CD4-positive, alpha-beta memory T cell (primary cell): ENCODE results near the gene SSC5D. TPM values are rescaled to one million over a fixed set of nuclear protein-coding genes. Genes with fewer than 3 reads are reported as not detected.

Source experiments
- CTCF ChIA-PET: fragments of 350-600 bp; sonication (Branson Sonifier 250); formaldehyde crosslinking; loops from one replicate; lab custom pipeline; 2021; ENCODE audit warnings: inconsistent platforms; ENCODE audit not compliant: partially characterized antibody; lab: Charles Lee
- POLR2A ChIA-PET: fragments of 350-600 bp; sonication (Branson Sonifier 250); formaldehyde crosslinking; loops from one replicate; lab custom pipeline; 2021; ENCODE audit not compliant: partially characterized antibody; lab: Charles Lee
- DNase-seq, 5 donors: peaks; one replicate each; pipeline versions ENCODE4 v3.0.0 to v3.0.0-alpha.2; 2020 to 2022; ENCODE audit warnings: mixed read lengths in 1 of 5
- H3K27ac ChIP-seq: one replicate; pipeline ENCODE4 v1.7.0; 2013; ENCODE audit warnings: low read depth, low read length
- H3K27me3 ChIP-seq: 2 replicates; pipeline ENCODE4 v1.7.0; 2013; ENCODE audit warnings: mild to moderate bottlenecking, low read length, moderate library complexity; ENCODE audit not compliant: insufficient read depth
- H3K36me3 ChIP-seq: 2 replicates; pipeline ENCODE4 v1.7.0; 2013; ENCODE audit warnings: mild to moderate bottlenecking, low read length, moderate library complexity; ENCODE audit not compliant: insufficient read depth
- H3K4me1 ChIP-seq: 2 replicates; pipeline ENCODE4 v1.7.0; 2013; ENCODE audit warnings: mild to moderate bottlenecking, low read length, moderate library complexity; ENCODE audit not compliant: insufficient read depth
- H3K4me3 ChIP-seq, 2 donors: one replicate each; pipeline ENCODE4 v1.7.0; 2013; ENCODE audit warnings: low read length in 2 of 2, mild to moderate bottlenecking in 1 of 2
- H3K9me3 ChIP-seq, 2 donors: one replicate each; pipeline ENCODE4 v1.7.0; 2013; ENCODE audit warnings: low read length in 2 of 2, control low read depth in 1 of 2; ENCODE audit not compliant: control insufficient read depth in 1 of 2
- H3K27ac Mint-ChIP-seq, 7 donors: one replicate each; pipeline ENCODE4 v1.8.0; 2020 to 2021; ENCODE audit warnings: mixed read lengths in 7 of 7, mild to moderate bottlenecking in 6 of 7, inconsistent platforms in 3 of 7, moderate library complexity in 3 of 7
- H3K27me3 Mint-ChIP-seq, 2 donors: one replicate each; pipeline ENCODE4 v1.8.0; 2020 to 2021; ENCODE audit warnings: mixed read lengths in 2 of 2
- H3K36me3 Mint-ChIP-seq, 2 donors: one replicate each; pipeline ENCODE4 v1.8.0; 2020 to 2021; ENCODE audit warnings: mixed read lengths in 2 of 2, inconsistent platforms in 1 of 2, mild to moderate bottlenecking in 1 of 2
- H3K4me1 Mint-ChIP-seq, 4 donors: one replicate each; pipeline ENCODE4 v1.8.0; 2020 to 2021; ENCODE audit warnings: mixed read lengths in 4 of 4, mild to moderate bottlenecking in 1 of 4
- H3K4me3 Mint-ChIP-seq, 8 donors: one replicate each; pipeline ENCODE4 v1.8.0; 2020 to 2021; ENCODE audit warnings: mixed read lengths in 8 of 8, mild to moderate bottlenecking in 7 of 8, moderate library complexity in 6 of 8, inconsistent platforms in 3 of 8
- H3K9me3 Mint-ChIP-seq, 8 donors: one replicate each; pipeline ENCODE4 v1.8.0; 2020 to 2021; ENCODE audit warnings: mixed read lengths in 8 of 8, mild to moderate bottlenecking in 5 of 8, inconsistent platforms in 3 of 8, moderate library complexity in 1 of 8
- intact Hi-C: fragments of 100-400 bp; cut with micrococcal nuclease; formaldehyde crosslinking; loops from one replicate; pipeline ENCODE4 v1.15.1; 2023
- polyA plus RNA-seq, 2 donors: library from polyadenylated mRNA; unstranded; fragments of 300-500 nt; fragmentation: Illumina TruSeq; gene quantifications; one replicate each; pipeline ENCODE4 v1.2.3, GENCODE V29; 2021
- total RNA-seq, 2 experiments: library from RNA; stranded (reverse); gene quantifications; one replicate each; pipeline ENCODE4 v1.2.3, GENCODE V29; 2021

SSC5D gene
- total and polyA plus RNA-seq, 4 experiments from 2014 or later = 0.20 to 0.36 TPM; not detected in 2

GRCh38 chr19:55465460-55466240 lies 22.6 kb upstream of the SSC5D start:
- no peak overlapping the region for H3K4me3 Mint-ChIP-seq
- Histone ChIP-seq H3K4me1 (peaks cover 12% of the 10 kb centered on the region), H3K36me3 (no peaks in the 10 kb centered on the region), H3K9me3 (no peaks in the 10 kb centered on the region), H3K4me3 (no peak overlapping the region), H3K27ac (no peak overlapping the region), H3K27me3 (no peaks in the 10 kb centered on the region)
- H3K27ac Mint-ChIP-seq = peak overlapping the region in 1 of 7 donors; percentile 8
- H3K4me1 Mint-ChIP-seq = peaks cover 10 to 22% (median 16%) of the 10 kb centered on the region in 4 donors
- POLR2A ChIA-PET = no interaction called here
- CTCF ChIA-PET = interaction anchor here (1.2 to 4.3 kb wide), 3 partner anchors 9 to 166 kb away, joined by 3 to 69 read pairs (median 42); no protein-coding TSS in a partner anchor
- no peak for DNase-seq
- intact Hi-C loops = no loop called here
- H3K36me3 Mint-ChIP-seq = peaks cover 0 to 2% of the 10 kb centered on the region in 2 donors
- H3K9me3 Mint-ChIP-seq = peaks cover 0 to 2% (median 0%) of the 10 kb centered on the region in 8 donors
- no peaks in the 10 kb centered on the region for H3K27me3 Mint-ChIP-seq

GRCh38 chr19:55466241-55466614 lies 22.0 kb upstream of the SSC5D start:
- POLR2A ChIA-PET = interaction anchor here (2.1 kb wide), 1 partner anchor 11 kb away, joined by 13 read pairs; the partner anchor contains the start of gene ZNF628
- Histone ChIP-seq H3K27ac (no peak overlapping the region), H3K9me3 (no peaks in the 10 kb centered on the region), H3K4me1 (peaks cover 6% of the 10 kb centered on the region), H3K4me3 (no peak overlapping the region), H3K36me3 (no peaks in the 10 kb centered on the region), H3K27me3 (no peaks in the 10 kb centered on the region)
- Mint-ChIP-seq H3K27me3 (no peaks in the 10 kb centered on the region), H3K4me3 (no peak overlapping the region), H3K4me1 (peaks cover 8 to 18% (median 12%) of the 10 kb centered on the region in 4 donors), H3K36me3 (peaks cover 0 to 2% of the 10 kb centered on the region in 2 donors), H3K27ac (peak overlapping the region in 4 of 7 donors; percentile 8 to 62 (median 24)), H3K9me3 (peaks cover 0 to 2% (median 0%) of the 10 kb centered on the region in 8 donors)
- DNase-seq = no peak
- intact Hi-C loops = no loop called here
- CTCF ChIA-PET = interaction anchor here (1.2 to 4.3 kb wide), 10 partner anchors 8 to 325 kb away, joined by 3 to 69 read pairs (median 10); partner anchors contain the start of genes ZNF628 and ZNF784

GRCh38 chr19:55467236-55468053 lies 20.8 kb upstream of the SSC5D start:
- intact Hi-C loops = loop anchor here (1.0 to 2.0 kb wide), 2 partner anchors 36 to 163 kb away; no protein-coding TSS in a partner anchor
- Mint-ChIP-seq H3K36me3 (no peaks in the 10 kb centered on the region), H3K27me3 (no peaks in the 10 kb centered on the region), H3K4me1 (peaks cover 2 to 7% (median 4%) of the 10 kb centered on the region in 4 donors), H3K4me3 (peak overlapping the region in 1 of 8 donors; percentile 36), H3K27ac (peak overlapping the region in 3 of 7 donors; percentile 30 to 38 (median 34)), H3K9me3 (no peaks in the 10 kb centered on the region)
- H3K27ac ChIP-seq = no peak overlapping the region
- ChIA-PET CTCF (interaction anchor here (0.6 to 4.3 kb wide), 39 partner anchors 9 to 390 kb away, joined by 3 to 69 read pairs (median 4); partner anchors contain the start of genes FIZ1, NAT14, ZNF628 and ZNF784), POLR2A (interaction anchor here (0.8 to 2.1 kb wide), 5 partner anchors 9 to 165 kb away, joined by 3 to 13 read pairs (median 4); partner anchors contain the start of genes FIZ1 and ZNF628)
- H3K4me3 ChIP-seq = no peak overlapping the region
- no peaks in the 10 kb centered on the region for H3K9me3 ChIP-seq
- H3K4me1 ChIP-seq = peaks cover 2% of the 10 kb centered on the region
- peak in 4 of 5 donors; percentile 52 to 61 (median 52) for DNase-seq
- no peaks in the 10 kb centered on the region for H3K36me3 ChIP-seq
- no peaks in the 10 kb centered on the region for H3K27me3 ChIP-seq

GRCh38 chr19:55468054-55468393 lies 20.2 kb upstream of the SSC5D start:
- no peak for DNase-seq
- POLR2A ChIA-PET = interaction anchor here (0.8 to 2.1 kb wide), 5 partner anchors 9 to 165 kb away, joined by 3 to 13 read pairs (median 4); partner anchors contain the start of genes FIZ1 and ZNF628
- no peaks in the 10 kb centered on the region for H3K27me3 ChIP-seq
- no peaks in the 10 kb centered on the region for H3K9me3 Mint-ChIP-seq
- H3K36me3 Mint-ChIP-seq = no peaks in the 10 kb centered on the region
- H3K27ac Mint-ChIP-seq = peak overlapping the region in 2 of 7 donors; percentile 15 to 30
- H3K4me1 Mint-ChIP-seq = peaks cover under 1 to 5% (median 2%) of the 10 kb centered on the region in 4 donors
- H3K27me3 Mint-ChIP-seq = no peaks in the 10 kb centered on the region
- intact Hi-C loops = loop anchor here (1.0 to 2.0 kb wide), 2 partner anchors 35 to 163 kb away; no protein-coding TSS in a partner anchor
- H3K4me1 ChIP-seq = no peaks in the 10 kb centered on the region
- no peaks in the 10 kb centered on the region for H3K9me3 ChIP-seq
- no peak overlapping the region for H3K27ac ChIP-seq
- no peak overlapping the region for H3K4me3 ChIP-seq
- no peaks in the 10 kb centered on the region for H3K36me3 ChIP-seq
- peak overlapping the region in 1 of 8 donors; percentile 36 for H3K4me3 Mint-ChIP-seq
- CTCF ChIA-PET = interaction anchor here (0.9 to 4.3 kb wide), 27 partner anchors 9 to 390 kb away, joined by 3 to 69 read pairs (median 5); partner anchors contain the start of genes FIZ1, NAT14, ZNF628 and ZNF784

- ChIA-PET CTCF (interaction anchor here (0.9 to 2.2 kb wide), 3 partner anchors 33 to 217 kb away, joined by 3 to 12 read pairs (median 4); no protein-coding TSS in a partner anchor), POLR2A (interaction anchor here (0.7 kb wide), 1 partner anchor 128 kb away, joined by 3 read pairs; the partner anchor contains the start of gene FIZ1)
- Histone ChIP-seq H3K27ac (no peak overlapping the region), H3K4me1 (peaks cover 7% of the 10 kb centered on the region), H3K4me3 (no peak overlapping the region), H3K27me3 (no peaks in the 10 kb centered on the region), H3K9me3 (no peaks in the 10 kb centered on the region), H3K36me3 (no peaks in the 10 kb centered on the region)
- intact Hi-C loops = no loop called here
- Mint-ChIP-seq H3K36me3 (no peaks in the 10 kb centered on the region), H3K27ac (peak overlapping the region in 1 of 7 donors; percentile 62), H3K9me3 (no peaks in the 10 kb centered on the region), H3K27me3 (no peaks in the 10 kb centered on the region), H3K4me1 (peaks cover 2 to 20% (median 5%) of the 10 kb centered on the region in 4 donors), H3K4me3 (peak overlapping the region in 1 of 8 donors; percentile 49)
- DNase-seq = no peak
These were observed 17.0 kb upstream of the SSC5D start for GRCh38 chr19:55471266-55471665.

- H3K9me3 Mint-ChIP-seq = no peaks in the 10 kb centered on the region
- no peak overlapping the region for H3K27ac ChIP-seq
- H3K4me1 Mint-ChIP-seq = peaks cover 2 to 25% (median 11%) of the 10 kb centered on the region in 4 donors
- POLR2A ChIA-PET = no interaction called here
- H3K4me3 ChIP-seq = no peak overlapping the region
- no peak for DNase-seq
- CTCF ChIA-PET = no interaction called here
- H3K27me3 ChIP-seq = no peaks in the 10 kb centered on the region
- intact Hi-C loops = no loop called here
- H3K4me1 ChIP-seq = peaks cover 13% of the 10 kb centered on the region
- H3K4me3 Mint-ChIP-seq = no peak overlapping the region
- no peaks in the 10 kb centered on the region for H3K36me3 ChIP-seq
- no peaks in the 10 kb centered on the region for H3K27me3 Mint-ChIP-seq
- no peak overlapping the region for H3K27ac Mint-ChIP-seq
- peaks cover 0 to 4% of the 10 kb centered on the region in 2 donors for H3K36me3 Mint-ChIP-seq
- no peaks in the 10 kb centered on the region for H3K9me3 ChIP-seq
These were observed 15.8 kb upstream of the SSC5D start for GRCh38 chr19:55472463-55472862.
